Measurements from ENCODE around the gene GINS2. TPM values are rescaled to one million over a fixed set of nuclear protein-coding genes. Genes with fewer than 3 reads are reported as not detected.

GINS2 gene
- total RNA-seq, 2 donors from 2014 or later, result 1.2 to 2.4 TPM

DNA sequence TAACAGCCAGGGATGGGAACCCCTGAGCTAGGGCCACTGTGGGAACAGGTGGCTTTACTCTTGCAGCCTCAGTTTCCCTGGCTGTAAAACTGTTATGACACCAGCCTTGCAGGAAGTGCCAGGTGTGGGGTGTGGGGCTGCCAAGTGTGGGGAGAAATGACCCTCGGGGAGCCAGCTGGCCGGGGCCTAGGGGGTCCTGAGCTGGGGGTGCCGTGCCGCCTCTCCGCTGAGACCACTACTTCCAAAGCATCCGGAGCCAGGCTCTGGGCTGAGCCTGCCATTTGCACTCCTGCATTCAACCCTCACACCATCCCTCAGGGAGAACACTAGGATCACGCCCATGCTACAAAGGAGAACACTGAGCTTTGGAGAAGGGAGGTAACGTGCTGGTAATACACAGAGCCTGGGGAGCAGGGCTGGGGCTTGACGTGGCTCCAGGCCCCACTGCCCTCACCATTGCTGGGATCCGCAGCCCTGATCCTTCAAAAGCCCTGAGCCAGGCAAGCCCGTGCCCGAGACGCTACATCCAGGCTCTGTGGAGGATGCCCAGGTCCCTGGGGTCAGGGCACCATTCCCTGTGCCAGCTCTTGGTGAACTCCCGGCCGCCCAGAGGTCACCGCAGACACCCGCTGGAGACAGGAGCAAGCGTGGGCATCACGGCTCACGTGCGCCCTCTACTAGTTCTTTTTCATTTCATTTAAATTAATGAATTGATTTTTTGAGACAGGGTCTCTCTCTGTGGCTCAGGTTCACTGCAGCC, 28.8 kb upstream of the GINS2 start:
- peak; percentile 59 to 62 for ATAC-seq
- intact Hi-C loops (cut with DNase I), result no loop called here
- peak; percentile 74 for DNase-seq

DNA sequence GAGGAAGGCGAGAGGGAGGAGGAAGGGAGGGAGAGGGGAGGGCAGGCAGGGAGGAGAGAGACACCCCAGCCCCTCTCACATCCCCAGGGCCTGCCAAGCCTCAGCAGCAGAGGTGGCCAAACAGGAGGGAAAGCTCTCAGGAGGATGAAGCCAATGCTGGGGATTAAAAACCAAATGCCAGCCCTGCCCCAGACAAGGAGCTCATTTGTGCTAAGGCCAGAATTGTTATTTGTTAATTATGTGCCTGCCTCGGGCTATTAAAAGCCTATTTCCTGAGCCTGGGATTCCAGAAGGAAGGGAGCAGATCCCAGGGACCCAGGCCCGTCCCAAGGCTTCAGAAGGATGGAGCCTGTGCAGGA, 27.9 kb upstream of the GINS2 start:
- no peak for DNase-seq
- intact Hi-C loops (cut with DNase I), result no loop called here
- no peak for ATAC-seq

GRCh38 chr16:85716022-85716679, 27.4 kb upstream of the GINS2 start:
- DNase-seq (no peak), ATAC-seq (no peak)
- intact Hi-C loops (cut with DNase I), result no loop called here

- no peak for DNase-seq
- intact Hi-C loops (cut with DNase I), result no loop called here
- no peak for ATAC-seq
Observed at GRCh38 chr16:85715169-85716021, 26.6 kb upstream of the GINS2 start.

- ATAC-seq (no peak), DNase-seq (no peak)
- intact Hi-C loops (cut with DNase I), result no loop called here
Observed at GRCh38 chr16:85712801-85713200, 24.0 kb upstream of the GINS2 start.

DNA sequence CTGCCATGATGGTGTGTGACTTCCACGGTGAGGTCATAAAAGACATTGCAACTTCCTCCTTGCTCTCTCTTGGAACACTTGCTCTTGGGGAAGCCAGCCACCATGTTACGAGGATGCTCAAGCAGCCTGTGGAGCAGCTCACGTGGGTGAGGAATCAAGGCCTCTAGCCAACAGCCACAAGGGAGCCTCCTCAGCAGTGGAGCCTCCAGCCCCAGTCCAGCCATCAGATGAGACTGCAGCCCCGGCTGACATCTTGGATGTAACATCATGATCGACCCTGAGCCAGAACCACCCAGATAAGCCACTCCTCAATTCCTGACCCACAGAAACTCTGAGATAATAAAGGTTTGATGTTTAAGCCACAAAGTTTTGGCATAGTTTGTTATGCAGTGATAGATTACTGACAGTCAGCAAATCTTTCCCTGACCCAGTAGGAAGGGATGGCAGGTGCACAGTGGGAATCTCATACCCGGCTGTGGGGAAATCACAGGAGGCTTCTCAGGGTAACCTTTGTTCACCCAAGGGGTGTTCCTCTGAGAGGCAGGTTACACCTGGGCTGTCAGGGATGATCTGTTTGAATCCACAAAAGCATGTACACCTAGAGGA, 23.3 kb upstream of the GINS2 start:
- DNase-seq (no peak), ATAC-seq (no peak)
- intact Hi-C loops (cut with DNase I), result no loop called here

GRCh38 chr16:85710732-85711131, 22.0 kb upstream of the GINS2 start:
- DNase-seq, result no peak
- intact Hi-C loops (cut with DNase I), result no loop called here
- no peak for ATAC-seq

- no peak for DNase-seq
- intact Hi-C loops (cut with DNase I), result no loop called here
- no peak for ATAC-seq
Observed at GRCh38 chr16:85709766-85710585, 21.2 kb upstream of the GINS2 start.

GRCh38 chr16:85708338-85708737, 19.6 kb upstream of the GINS2 start:
- intact Hi-C loops (cut with DNase I), result no loop called here

GRCh38 chr16:85707528-85708095, 18.9 kb upstream of the GINS2 start:
- no peak for ATAC-seq
- no peak for DNase-seq
- intact Hi-C loops (cut with DNase I), result no loop called here

More at GRCh38 chr16:85708338-85708737, 19.6 kb upstream of the GINS2 start:
- no peak for DNase-seq
- ATAC-seq, result no peak

GRCh38 chr16:85706449-85707034, 17.8 kb upstream of the GINS2 start:
- no peak for DNase-seq
- intact Hi-C loops (cut with DNase I), result no loop called here
- no peak for ATAC-seq

GRCh38 chr16:85704900-85705846, 16.4 kb upstream of the GINS2 start:
- intact Hi-C loops (cut with DNase I), result no loop called here
- ATAC-seq, result no peak
- DNase-seq, result no peak

- ATAC-seq (no peak), DNase-seq (no peak)
- intact Hi-C loops (cut with DNase I), result no loop called here
Observed at GRCh38 chr16:85704011-85704410, 15.3 kb upstream of the GINS2 start.

DNA sequence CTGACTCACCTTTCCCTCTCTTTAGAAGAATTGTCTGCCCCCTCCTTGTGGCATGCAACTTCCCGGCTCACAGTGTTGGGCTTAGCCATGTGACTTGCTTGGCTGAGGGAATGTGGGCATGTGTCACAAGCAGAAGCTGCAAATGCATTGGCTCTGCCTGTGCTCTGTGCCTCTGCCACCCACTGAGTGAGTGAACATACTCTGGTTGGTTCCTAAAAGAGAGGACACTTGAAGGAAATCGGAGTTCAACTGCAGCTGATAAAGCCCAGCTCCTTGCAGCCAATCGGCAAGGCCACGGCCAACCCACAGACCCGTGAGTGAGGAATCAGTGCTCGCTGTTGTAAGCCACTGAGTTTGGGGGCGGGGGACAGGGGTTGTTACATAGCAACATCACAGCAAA, 10.9 kb upstream of the GINS2 start:
- DNase-seq (no peak), ATAC-seq (peak; percentile 79 to 87)

DNA sequence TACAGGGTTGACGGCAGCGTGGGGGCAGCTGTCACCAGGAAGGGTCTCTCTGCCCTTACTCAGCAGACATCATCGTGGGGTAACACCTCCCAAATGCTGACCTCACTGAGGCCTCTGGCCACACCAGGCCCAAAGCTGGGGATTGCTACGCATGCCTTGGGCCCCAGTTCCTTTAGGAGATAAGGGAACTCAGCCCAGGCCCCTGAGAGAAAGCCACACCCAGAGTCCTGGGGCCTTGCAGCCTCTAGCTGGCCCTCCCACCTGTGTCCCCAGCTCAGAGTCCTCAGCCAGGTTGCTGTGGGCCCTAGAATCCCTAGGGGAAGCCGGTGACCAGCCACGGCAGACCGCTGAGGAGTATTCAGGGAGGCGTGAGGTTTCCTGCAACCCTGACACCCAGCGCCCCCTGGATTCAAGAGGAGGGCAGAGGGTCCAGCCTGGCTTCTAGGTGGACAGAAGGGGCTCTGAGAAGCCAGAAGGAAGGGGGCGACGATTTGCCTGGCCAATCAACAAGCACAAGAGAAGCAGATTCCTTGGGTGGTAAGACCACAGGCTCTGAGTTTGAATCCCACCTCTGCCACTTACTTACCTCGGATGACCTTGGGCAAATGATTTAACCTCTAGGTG, 10.3 kb upstream of the GINS2 start:
- peak in 1 of 2 donors; percentile 4 for ATAC-seq
- intact Hi-C loops (cut with DNase I), result no loop called here
- DNase-seq, result no peak

More for the DNA sequence above, 10.9 kb upstream of the GINS2 start:
- intact Hi-C loops (cut with DNase I), result no loop called here

DNA sequence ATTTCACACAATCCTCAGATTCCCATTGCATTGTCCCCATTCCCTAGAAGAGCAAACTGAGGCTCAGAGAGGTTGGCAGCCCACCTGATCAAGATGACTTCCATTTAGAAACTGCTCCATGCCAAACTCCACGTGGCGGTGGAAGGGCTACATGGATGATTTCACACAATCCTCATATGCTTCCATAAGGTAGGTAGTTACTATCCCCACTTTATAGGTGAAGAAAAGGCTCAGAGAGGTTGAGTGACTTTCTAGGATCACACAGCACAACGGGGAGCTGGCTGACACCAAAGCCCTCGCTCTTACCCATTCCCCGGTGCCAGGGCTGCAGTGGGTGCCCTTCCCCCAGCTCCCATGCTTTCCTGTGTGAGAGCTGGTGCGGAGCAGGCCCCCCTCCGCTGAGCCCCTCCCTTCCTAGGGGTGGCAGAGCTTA, 9.7 kb upstream of the GINS2 start:
- ATAC-seq, result no peak
- intact Hi-C loops (cut with DNase I), result no loop called here
- DNase-seq, result no peak

- intact Hi-C loops (cut with DNase I), result no loop called here
- DNase-seq (no peak), ATAC-seq (no peak)
Observed at GRCh38 chr16:85697431-85697830, 8.7 kb upstream of the GINS2 start.
